H9 (cell line): ENCODE results near the gene PODNL1. TPM values are rescaled to one million over a fixed set of nuclear protein-coding genes. Genes with fewer than 3 reads are reported as not detected.

ENCODE experiments used
- DNase-seq: peaks from one replicate; pipeline ENCODE4 v3.0.0-alpha.2; 2017
- H2AFZ ChIP-seq: one replicate; pipeline ENCODE4 v1.6.1; 2013; ENCODE audit warnings: mild to moderate bottlenecking, low read length, control low read depth, moderate library complexity
- H2AK5ac ChIP-seq: 2 replicates; pipeline ENCODE4 v1.6.1; 2013; ENCODE audit warnings: low read length, control low read depth, mixed read lengths; ENCODE audit not compliant: insufficient read length
- H2BK120ac ChIP-seq: one replicate; pipeline ENCODE4 v1.6.1; 2013; ENCODE audit warnings: low read depth, mild to moderate bottlenecking, low read length, control low read depth, inconsistent platforms; ENCODE audit not compliant: poor library complexity, severe bottlenecking
- H2BK12ac ChIP-seq: 2 replicates; pipeline ENCODE4 v1.6.1; 2013; ENCODE audit warnings: low read length, control low read depth, mixed read lengths, low read depth; ENCODE audit not compliant: insufficient read length
- H2BK15ac ChIP-seq: 2 replicates; pipeline ENCODE4 v1.6.1; 2013; ENCODE audit warnings: low read depth, low read length, control low read depth
- H2BK20ac ChIP-seq: one replicate; pipeline ENCODE4 v1.6.1; 2013; ENCODE audit warnings: low read depth, mild to moderate bottlenecking, low read length, control low read depth, inconsistent platforms; ENCODE audit not compliant: poor library complexity, severe bottlenecking
- H2BK5ac ChIP-seq: 2 replicates; pipeline ENCODE4 v1.6.1; 2013; ENCODE audit warnings: low read length, control low read depth, mixed read lengths; ENCODE audit not compliant: insufficient read length
- H3K14ac ChIP-seq: 2 replicates; pipeline ENCODE4 v1.6.1; 2013; ENCODE audit warnings: low read length, control low read depth; ENCODE audit not compliant: insufficient read depth
- H3K18ac ChIP-seq: 2 replicates; pipeline ENCODE4 v1.6.1; 2013; ENCODE audit warnings: low read depth, mild to moderate bottlenecking, mixed read lengths, low read length, control low read depth; ENCODE audit not compliant: insufficient read length
- H3K23ac ChIP-seq: 2 replicates; pipeline ENCODE4 v1.6.1; 2013; ENCODE audit warnings: low read length, control low read depth, mixed read lengths, low read depth; ENCODE audit not compliant: insufficient read length
- H3K23me2 ChIP-seq: 2 replicates; pipeline ENCODE4 v1.6.1; 2013; ENCODE audit warnings: low read depth, mild to moderate bottlenecking, mixed read lengths, low read length, control low read depth; ENCODE audit not compliant: insufficient read length, poor library complexity, severe bottlenecking
- H3K27ac ChIP-seq: 2 replicates; pipeline ENCODE4 v1.5.1; 2013; ENCODE audit warnings: low read length, control low read depth, mixed read lengths, low read depth; ENCODE audit not compliant: insufficient read length
- H3K27me3 ChIP-seq: 2 replicates; pipeline ENCODE4 v1.6.1; 2013; ENCODE audit warnings: low read length, control low read depth, inconsistent platforms; ENCODE audit not compliant: insufficient read depth
- H3K4ac ChIP-seq: 2 replicates; pipeline ENCODE4 v1.6.1; 2013; ENCODE audit warnings: low read depth, mild to moderate bottlenecking, control low read depth, inconsistent platforms, low read length, moderate library complexity
- H3K4me1 ChIP-seq: 2 replicates; pipeline ENCODE4 v1.6.1; 2013; ENCODE audit warnings: low read length, control low read depth, inconsistent platforms; ENCODE audit not compliant: insufficient read depth
- H3K4me2 ChIP-seq: 2 replicates; pipeline ENCODE4 v1.6.1; 2013; ENCODE audit warnings: low read length, control low read depth, mixed read lengths; ENCODE audit not compliant: insufficient read length, insufficient read depth
- H3K56ac ChIP-seq: 2 replicates; pipeline ENCODE4 v1.6.1; 2013; ENCODE audit warnings: low read depth, mild to moderate bottlenecking, mixed read lengths, low read length, control low read depth; ENCODE audit not compliant: insufficient read length
- H3K79me1 ChIP-seq: 2 replicates; pipeline ENCODE4 v1.6.1; 2013; ENCODE audit warnings: low read depth, mild to moderate bottlenecking, moderate library complexity, low read length, control low read depth, inconsistent platforms; ENCODE audit not compliant: insufficient read depth, poor library complexity, severe bottlenecking
- H3K79me2 ChIP-seq: 2 replicates; pipeline ENCODE4 v1.6.1; 2013; ENCODE audit warnings: low read length, control low read depth, inconsistent platforms; ENCODE audit not compliant: insufficient read depth
- H3K9ac ChIP-seq: 2 replicates; pipeline ENCODE4 v1.6.1; 2013; ENCODE audit warnings: low read length, control low read depth, mixed read lengths; ENCODE audit not compliant: insufficient read length; ENCODE audit errors: extremely low read depth
- H3K9me3 ChIP-seq: one replicate; pipeline ENCODE4 v1.6.1; 2013; ENCODE audit warnings: low read depth, low read length, inconsistent platforms; ENCODE audit not compliant: control insufficient read depth
- H3T11ph ChIP-seq: one replicate; pipeline ENCODE4 v1.6.1; 2013; ENCODE audit warnings: mild to moderate bottlenecking, low read length, control low read depth, inconsistent platforms
- H4K20me1 ChIP-seq: one replicate; pipeline ENCODE4 v1.6.1; 2013; ENCODE audit not compliant: control insufficient read depth, insufficient read length, insufficient read depth
- H4K5ac ChIP-seq: 2 replicates; pipeline ENCODE4 v1.6.1; 2013; ENCODE audit warnings: low read depth, mild to moderate bottlenecking, mixed read lengths, low read length, control low read depth; ENCODE audit not compliant: insufficient read length
- H4K8ac ChIP-seq: replicated peaks from 2 replicates; pipeline ENCODE4 v1.6.1; 2013; ENCODE audit warnings: low read length, control low read depth, mixed read lengths, low read depth; ENCODE audit not compliant: insufficient read length
- H4K91ac ChIP-seq: 2 replicates; pipeline ENCODE4 v1.6.1; 2013; ENCODE audit warnings: low read depth, mild to moderate bottlenecking, moderate library complexity, mixed read lengths, low read length, control low read depth; ENCODE audit not compliant: insufficient read length
- H3K27ac Mint-ChIP-seq, 3 experiments: 2 replicates in 2 of 3; 3 replicates in 1 of 3; pipeline ENCODE4 v1.8.0; 2020 to 2021; ENCODE audit warnings: mixed read lengths in 3 of 3, mild to moderate bottlenecking in 1 of 3, moderate library complexity in 1 of 3
- H3K27me3 Mint-ChIP-seq: 2 replicates; pipeline ENCODE4 v1.8.0; 2021; ENCODE audit warnings: low read depth, mild to moderate bottlenecking, moderate library complexity, mixed read lengths
- H3K36me3 Mint-ChIP-seq, 3 experiments: 2 replicates in 2 of 3; 3 replicates in 1 of 3; pipeline ENCODE4 v1.8.0; 2020 to 2021; ENCODE audit warnings: low read depth in 3 of 3, mixed read lengths in 3 of 3; ENCODE audit not compliant: insufficient read depth in 1 of 3
- H3K4me1 Mint-ChIP-seq, 2 experiments: 2 replicates each; pipeline ENCODE4 v1.8.0; 2020; ENCODE audit warnings: mixed read lengths in 2 of 2
- H3K4me3 Mint-ChIP-seq, 2 experiments: 2 replicates in 1 of 2; 3 replicates in 1 of 2; pipeline ENCODE4 v1.8.0; 2020 to 2021; ENCODE audit warnings: mild to moderate bottlenecking in 2 of 2, mixed read lengths in 2 of 2, moderate library complexity in 1 of 2
- H3K9me3 Mint-ChIP-seq, 2 experiments: 2 replicates in 1 of 2; 3 replicates in 1 of 2; pipeline ENCODE4 v1.8.0; 2020; ENCODE audit warnings: mild to moderate bottlenecking in 2 of 2, mixed read lengths in 2 of 2, moderate library complexity in 1 of 2
- CTCF ChIP-seq: fragments of 200-600 bp; sonication (generic); conservative IDR thresholded peaks from 3 replicates; pipeline ENCODE4 v1.8.0; 2021; ENCODE audit warnings: antibody characterized with exemption, mild to moderate bottlenecking
- WGBS: extraction: QIAGEN DNeasy Blood & Tissue Kit; methylation state at CpG from one replicate; pipeline ENCODE4 v1.1.7; 2013; ENCODE audit warnings: missing lambda C conversion rate, low lambda C conversion rate, mixed read lengths; ENCODE audit not compliant: insufficient read length; ENCODE audit errors: extremely low coverage; 5-methylcytosine and 5-hydroxymethylcytosine counted together
- total RNA-seq: library from RNA; stranded (reverse); gene quantifications from 2 replicates; pipeline ENCODE4 v1.2.1, GENCODE V29; 2021

The PODNL1 gene
- total RNA-seq, 1 experiment from 2014 or later: 0.68 TPM

GRCh38 chr19:13909430-13909829 is 28.8 kb downstream of the PODNL1 start:
- Histone ChIP-seq H3K14ac (no peak overlapping the region), H3K9me3 (no peaks in the 10 kb centered on the region)
- no CpG with 5 or more reads among the region's 2 CpGs for WGBS

More at GRCh38 chr19:13909430-13909829, 28.8 kb downstream of the PODNL1 start:
- Histone ChIP-seq H2BK15ac (no peak overlapping the region), H2BK5ac (no peak overlapping the region), H3K56ac (no peak overlapping the region), H4K20me1 (no peaks in the 10 kb centered on the region), H3K4ac (no peak overlapping the region), H4K5ac (no peak overlapping the region), H2BK120ac (no peak overlapping the region), H3K79me1 (no peaks in the 10 kb centered on the region), H3K4me1 (no peaks in the 10 kb centered on the region), H3K27me3 (no peaks in the 10 kb centered on the region), H3K79me2 (no peaks in the 10 kb centered on the region), H3K9ac (no peak overlapping the region), H3K23me2 (peaks cover 10% of the 10 kb centered on the region), H4K8ac (no peak overlapping the region), H4K91ac (no peak overlapping the region), H3K23ac (no peak overlapping the region), H2BK12ac (no peak overlapping the region), H2AK5ac (no peak overlapping the region), H3T11ph (no peak overlapping the region), H3K4me2 (no peak overlapping the region), H2BK20ac (no peak overlapping the region), H3K18ac (no peak overlapping the region), H3K27ac (no peak overlapping the region), H2AFZ (no peak overlapping the region)
- Mint-ChIP-seq H3K27me3 (peaks cover 14% of the 10 kb centered on the region), H3K9me3 (peaks cover 0 to 2% of the 10 kb centered on the region in 2 experiments; a peak in 2 of 5 replicates), H3K4me1 (peaks cover 9 to 10% of the 10 kb centered on the region in 2 experiments), H3K4me3 (no peak overlapping the region), H3K27ac (no peak overlapping the region), H3K36me3 (peaks cover 8 to 43% (median 22%) of the 10 kb centered on the region in 3 experiments; a peak in 6 of 7 replicates)
- TF ChIP-seq CTCF: no peak
- DNase-seq: no peak
